Measurements from ENCODE around the gene HES1. TPM values are rescaled to one million over a fixed set of nuclear protein-coding genes. Genes with fewer than 3 reads are reported as not detected.

The HES1 gene
- total and polyA plus RNA-seq, 4 donors = 5.3 to 12.5 (median 9.0) TPM

DNA sequence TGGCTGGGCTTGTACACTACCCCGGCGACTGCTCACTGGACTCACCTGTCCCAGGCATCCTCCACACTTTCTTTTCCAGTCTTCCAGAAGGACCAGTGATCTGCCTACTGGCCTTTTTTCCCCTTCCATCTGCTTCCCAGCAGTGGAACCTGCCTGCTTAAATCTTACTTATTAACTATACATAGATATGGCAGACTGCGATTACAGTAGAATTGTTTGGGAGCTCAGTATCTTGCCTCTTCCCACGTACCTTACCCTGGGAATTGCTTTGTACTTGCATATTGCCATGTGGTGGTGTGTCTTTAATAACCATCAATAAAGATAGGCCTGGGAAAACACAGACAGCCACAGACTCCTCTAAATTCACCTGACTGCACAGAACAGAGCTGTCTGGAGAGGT is 11.8 kb upstream of the HES1 start:
- TF ChIP-seq FOXA1 (IDR thresholded peaks at IDR 0.05) (no peak), HNF4G (IDR thresholded peaks at IDR 0.05) (no peak)
- TF ChIP-seq, protein P1, sequence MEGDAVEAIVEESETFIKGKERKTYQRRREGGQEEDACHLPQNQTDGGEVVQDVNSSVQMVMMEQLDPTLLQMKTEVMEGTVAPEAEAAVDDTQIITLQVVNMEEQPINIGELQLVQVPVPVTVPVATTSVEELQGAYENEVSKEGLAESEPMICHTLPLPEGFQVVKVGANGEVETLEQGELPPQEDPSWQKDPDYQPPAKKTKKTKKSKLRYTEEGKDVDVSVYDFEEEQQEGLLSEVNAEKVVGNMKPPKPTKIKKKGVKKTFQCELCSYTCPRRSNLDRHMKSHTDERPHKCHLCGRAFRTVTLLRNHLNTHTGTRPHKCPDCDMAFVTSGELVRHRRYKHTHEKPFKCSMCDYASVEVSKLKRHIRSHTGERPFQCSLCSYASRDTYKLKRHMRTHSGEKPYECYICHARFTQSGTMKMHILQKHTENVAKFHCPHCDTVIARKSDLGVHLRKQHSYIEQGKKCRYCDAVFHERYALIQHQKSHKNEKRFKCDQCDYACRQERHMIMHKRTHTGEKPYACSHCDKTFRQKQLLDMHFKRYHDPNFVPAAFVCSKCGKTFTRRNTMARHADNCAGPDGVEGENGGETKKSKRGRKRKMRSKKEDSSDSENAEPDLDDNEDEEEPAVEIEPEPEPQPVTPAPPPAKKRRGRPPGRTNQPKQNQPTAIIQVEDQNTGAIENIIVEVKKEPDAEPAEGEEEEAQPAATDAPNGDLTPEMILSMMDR (IDR thresholded peaks at IDR 0.05; ENCODE audit: low read depth, low read length, missing input control) = no peak
- no peak for DNase-seq (ENCODE audit: low spot score)
- Histone ChIP-seq H3K9ac (ENCODE audit: low read depth in 1 of 2, low read length in 2 of 2) (no peak overlapping the region), H3K9me3 (ENCODE audit: control insufficient read depth in 4 of 4, low read length in 3 of 4) (no peaks in the 10 kb centered on the region), H3K4me1 (ENCODE audit: control insufficient read depth in 4 of 4, insufficient read depth in 4 of 4, low read length in 3 of 4) (peaks cover 0 to 2% (median under 1%) of the 10 kb centered on the region in 4 donors), H3K4me3 (ENCODE audit: low read depth in 1 of 3, low read length in 3 of 3) (no peak overlapping the region), H3K36me3 (ENCODE audit: control insufficient read depth in 4 of 4, insufficient read depth in 3 of 4, low read depth in 1 of 4, low read length in 3 of 4) (no peaks in the 10 kb centered on the region), H3K27me3 (ENCODE audit: control insufficient read depth in 4 of 4, insufficient read depth in 4 of 4, low read length in 3 of 4) (no peaks in the 10 kb centered on the region), H3K27ac (ENCODE audit: low read depth in 1 of 2, low read length in 2 of 2) (no peak overlapping the region)
- 92% methylated on average over 4 of the region's 4 CpGs for WGBS

DNA sequence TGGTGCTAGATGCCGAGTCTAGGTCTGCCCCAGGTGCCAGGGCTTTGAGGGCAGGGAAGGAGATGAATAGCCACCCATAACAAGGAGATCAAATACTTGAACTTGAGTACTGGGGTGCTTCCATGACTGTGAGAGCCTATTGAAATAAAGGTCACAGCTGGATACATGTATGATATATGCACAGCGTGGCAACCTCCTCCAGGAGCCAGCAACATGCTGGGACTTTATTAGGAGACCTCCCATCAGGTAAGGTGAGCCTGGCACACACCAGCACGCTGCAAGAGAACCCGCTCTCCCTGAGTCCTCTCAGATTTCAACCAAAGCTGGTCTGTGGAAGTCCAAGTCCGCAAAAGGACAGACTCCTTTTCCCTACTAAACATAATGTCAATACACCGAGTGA is 10.5 kb upstream of the HES1 start:
- Histone ChIP-seq H3K4me1 (ENCODE audit: control insufficient read depth in 4 of 4, insufficient read depth in 4 of 4, low read length in 3 of 4) (peaks cover 8 to 14% (median 13%) of the 10 kb centered on the region in 4 donors), H3K9ac (ENCODE audit: low read depth in 1 of 2, low read length in 2 of 2) (no peak overlapping the region), H3K36me3 (ENCODE audit: control insufficient read depth in 4 of 4, insufficient read depth in 3 of 4, low read depth in 1 of 4, low read length in 3 of 4) (no peaks in the 10 kb centered on the region), H3K27me3 (ENCODE audit: control insufficient read depth in 4 of 4, insufficient read depth in 4 of 4, low read length in 3 of 4) (no peaks in the 10 kb centered on the region), H3K27ac (ENCODE audit: low read depth in 1 of 2, low read length in 2 of 2) (no peak overlapping the region), H3K4me3 (ENCODE audit: low read depth in 1 of 3, low read length in 3 of 3) (no peak overlapping the region), H3K9me3 (ENCODE audit: control insufficient read depth in 4 of 4, low read length in 3 of 4) (no peaks in the 10 kb centered on the region)
- TF ChIP-seq FOXA2 (IDR thresholded peaks at IDR 0.05) (no peak), NR2F2 (IDR thresholded peaks at IDR 0.05) (no peak), TAF1 (conservative IDR thresholded peaks at IDR 0.05) (no peak), RXRA (IDR thresholded peaks at IDR 0.05) (no peak), YY1 (IDR thresholded peaks at IDR 0.05) (no peak), EGR1 (IDR thresholded peaks at IDR 0.05; ENCODE audit: low read depth in 2 of 2) (no peak), HNF4A (conservative IDR thresholded peaks at IDR 0.05) (no peak), RAD21 (IDR thresholded peaks at IDR 0.05) (no peak), GABPA (IDR thresholded peaks at IDR 0.05 in 1 of 2, conservative IDR thresholded peaks at IDR 0.05 in 1 of 2) (no peak), SP1 (IDR thresholded peaks at IDR 0.05) (no peak), HNF4G (IDR thresholded peaks at IDR 0.05) (no peak), FOXA1 (IDR thresholded peaks at IDR 0.05) (no peak)
- TF ChIP-seq, protein P2, sequence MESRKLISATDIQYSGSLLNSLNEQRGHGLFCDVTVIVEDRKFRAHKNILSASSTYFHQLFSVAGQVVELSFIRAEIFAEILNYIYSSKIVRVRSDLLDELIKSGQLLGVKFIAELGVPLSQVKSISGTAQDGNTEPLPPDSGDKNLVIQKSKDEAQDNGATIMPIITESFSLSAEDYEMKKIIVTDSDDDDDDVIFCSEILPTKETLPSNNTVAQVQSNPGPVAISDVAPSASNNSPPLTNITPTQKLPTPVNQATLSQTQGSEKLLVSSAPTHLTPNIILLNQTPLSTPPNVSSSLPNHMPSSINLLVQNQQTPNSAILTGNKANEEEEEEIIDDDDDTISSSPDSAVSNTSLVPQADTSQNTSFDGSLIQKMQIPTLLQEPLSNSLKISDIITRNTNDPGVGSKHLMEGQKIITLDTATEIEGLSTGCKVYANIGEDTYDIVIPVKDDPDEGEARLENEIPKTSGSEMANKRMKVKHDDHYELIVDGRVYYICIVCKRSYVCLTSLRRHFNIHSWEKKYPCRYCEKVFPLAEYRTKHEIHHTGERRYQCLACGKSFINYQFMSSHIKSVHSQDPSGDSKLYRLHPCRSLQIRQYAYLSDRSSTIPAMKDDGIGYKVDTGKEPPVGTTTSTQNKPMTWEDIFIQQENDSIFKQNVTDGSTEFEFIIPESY (IDR thresholded peaks at IDR 0.05) = no peak
- TF ChIP-seq, protein P1 (IDR thresholded peaks at IDR 0.05; ENCODE audit: low read depth, low read length, missing input control) = no peak
- TF ChIP-seq, protein P3, sequence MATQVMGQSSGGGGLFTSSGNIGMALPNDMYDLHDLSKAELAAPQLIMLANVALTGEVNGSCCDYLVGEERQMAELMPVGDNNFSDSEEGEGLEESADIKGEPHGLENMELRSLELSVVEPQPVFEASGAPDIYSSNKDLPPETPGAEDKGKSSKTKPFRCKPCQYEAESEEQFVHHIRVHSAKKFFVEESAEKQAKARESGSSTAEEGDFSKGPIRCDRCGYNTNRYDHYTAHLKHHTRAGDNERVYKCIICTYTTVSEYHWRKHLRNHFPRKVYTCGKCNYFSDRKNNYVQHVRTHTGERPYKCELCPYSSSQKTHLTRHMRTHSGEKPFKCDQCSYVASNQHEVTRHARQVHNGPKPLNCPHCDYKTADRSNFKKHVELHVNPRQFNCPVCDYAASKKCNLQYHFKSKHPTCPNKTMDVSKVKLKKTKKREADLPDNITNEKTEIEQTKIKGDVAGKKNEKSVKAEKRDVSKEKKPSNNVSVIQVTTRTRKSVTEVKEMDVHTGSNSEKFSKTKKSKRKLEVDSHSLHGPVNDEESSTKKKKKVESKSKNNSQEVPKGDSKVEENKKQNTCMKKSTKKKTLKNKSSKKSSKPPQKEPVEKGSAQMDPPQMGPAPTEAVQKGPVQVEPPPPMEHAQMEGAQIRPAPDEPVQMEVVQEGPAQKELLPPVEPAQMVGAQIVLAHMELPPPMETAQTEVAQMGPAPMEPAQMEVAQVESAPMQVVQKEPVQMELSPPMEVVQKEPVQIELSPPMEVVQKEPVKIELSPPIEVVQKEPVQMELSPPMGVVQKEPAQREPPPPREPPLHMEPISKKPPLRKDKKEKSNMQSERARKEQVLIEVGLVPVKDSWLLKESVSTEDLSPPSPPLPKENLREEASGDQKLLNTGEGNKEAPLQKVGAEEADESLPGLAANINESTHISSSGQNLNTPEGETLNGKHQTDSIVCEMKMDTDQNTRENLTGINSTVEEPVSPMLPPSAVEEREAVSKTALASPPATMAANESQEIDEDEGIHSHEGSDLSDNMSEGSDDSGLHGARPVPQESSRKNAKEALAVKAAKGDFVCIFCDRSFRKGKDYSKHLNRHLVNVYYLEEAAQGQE (IDR thresholded peaks at IDR 0.05) = no peak
- TF ChIP-seq, protein P4, sequence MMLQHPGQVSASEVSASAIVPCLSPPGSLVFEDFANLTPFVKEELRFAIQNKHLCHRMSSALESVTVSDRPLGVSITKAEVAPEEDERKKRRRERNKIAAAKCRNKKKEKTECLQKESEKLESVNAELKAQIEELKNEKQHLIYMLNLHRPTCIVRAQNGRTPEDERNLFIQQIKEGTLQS (IDR thresholded peaks at IDR 0.05) = no peak
- no peak for DNase-seq (ENCODE audit: low spot score)
- WGBS = 91% methylated on average over 6 of the region's 6 CpGs
